ENCODE measurements around the gene UBTD2.

DNA sequence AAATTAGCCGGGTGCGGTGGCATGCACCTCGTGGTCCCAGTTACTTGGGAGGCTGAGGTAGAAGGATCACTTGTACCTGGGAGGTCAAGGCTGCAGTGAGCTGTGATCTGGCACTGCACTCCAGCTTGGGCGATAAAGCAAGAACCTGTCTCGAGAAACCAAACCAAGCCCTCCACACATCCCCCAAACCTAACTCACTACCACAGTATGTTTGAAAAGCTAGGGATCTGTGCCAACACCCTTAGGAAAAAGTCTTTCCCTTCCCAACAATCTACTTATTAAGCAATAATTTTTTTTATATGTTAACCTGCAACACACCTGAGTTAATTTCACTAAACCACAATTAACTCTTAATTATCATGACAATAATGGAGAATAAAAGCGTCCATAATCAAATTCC is 2.2 kb downstream of the UBTD2 start:
- TF ChIP-seq, protein P1, sequence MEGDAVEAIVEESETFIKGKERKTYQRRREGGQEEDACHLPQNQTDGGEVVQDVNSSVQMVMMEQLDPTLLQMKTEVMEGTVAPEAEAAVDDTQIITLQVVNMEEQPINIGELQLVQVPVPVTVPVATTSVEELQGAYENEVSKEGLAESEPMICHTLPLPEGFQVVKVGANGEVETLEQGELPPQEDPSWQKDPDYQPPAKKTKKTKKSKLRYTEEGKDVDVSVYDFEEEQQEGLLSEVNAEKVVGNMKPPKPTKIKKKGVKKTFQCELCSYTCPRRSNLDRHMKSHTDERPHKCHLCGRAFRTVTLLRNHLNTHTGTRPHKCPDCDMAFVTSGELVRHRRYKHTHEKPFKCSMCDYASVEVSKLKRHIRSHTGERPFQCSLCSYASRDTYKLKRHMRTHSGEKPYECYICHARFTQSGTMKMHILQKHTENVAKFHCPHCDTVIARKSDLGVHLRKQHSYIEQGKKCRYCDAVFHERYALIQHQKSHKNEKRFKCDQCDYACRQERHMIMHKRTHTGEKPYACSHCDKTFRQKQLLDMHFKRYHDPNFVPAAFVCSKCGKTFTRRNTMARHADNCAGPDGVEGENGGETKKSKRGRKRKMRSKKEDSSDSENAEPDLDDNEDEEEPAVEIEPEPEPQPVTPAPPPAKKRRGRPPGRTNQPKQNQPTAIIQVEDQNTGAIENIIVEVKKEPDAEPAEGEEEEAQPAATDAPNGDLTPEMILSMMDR (IDR thresholded peaks at IDR 0.05; ENCODE audit: low read depth, low read length) = no peak
- TF ChIP-seq EZH2phosphoT487 (IDR thresholded peaks at IDR 0.05; ENCODE audit: low read depth) = no peak
